HG02623 (cell line): ENCODE results near the gene PRPF18.

Source experiments
- ATAC-seq: cut with Tn5 transposase; IDR thresholded peaks from one replicate; pipeline ENCODE4 v1.9.1; 2021; ENCODE audit warnings: moderate library complexity; ENCODE audit not compliant: unreplicated experiment

PRPF18 gene

GRCh38 chr10:13637303-13637856, 50.6 kb downstream of the PRPF18 start:
- no peak for ATAC-seq

- ATAC-seq = no peak
Measured at GRCh38 chr10:13637894-13638293, 51.1 kb downstream of the PRPF18 start.

GRCh38 chr10:13642293-13642692, 55.5 kb downstream of the PRPF18 start:
- no peak for ATAC-seq

DNA sequence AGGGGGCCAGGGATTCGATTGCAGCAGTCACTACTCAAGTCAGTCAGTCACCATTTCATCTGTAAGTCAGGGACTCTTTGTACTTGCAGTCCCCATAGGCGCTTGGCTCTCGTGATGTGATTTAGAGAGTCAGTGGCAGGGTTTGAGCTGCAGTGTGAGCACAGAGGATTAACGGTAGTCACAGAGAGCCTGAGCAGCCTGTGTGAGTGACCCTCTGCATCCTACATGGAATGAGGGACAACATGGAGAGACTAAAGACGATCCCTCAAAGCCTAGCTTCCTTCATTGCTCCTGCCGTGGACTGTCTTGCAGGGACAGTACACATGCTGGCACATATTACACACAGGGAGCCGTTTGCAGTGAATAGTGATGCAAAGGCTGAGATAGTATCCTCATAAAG, 56.3 kb downstream of the PRPF18 start:
- ATAC-seq = no peak

- ATAC-seq = no peak
Measured at GRCh38 chr10:13644866-13645265, 58.1 kb downstream of the PRPF18 start.

DNA sequence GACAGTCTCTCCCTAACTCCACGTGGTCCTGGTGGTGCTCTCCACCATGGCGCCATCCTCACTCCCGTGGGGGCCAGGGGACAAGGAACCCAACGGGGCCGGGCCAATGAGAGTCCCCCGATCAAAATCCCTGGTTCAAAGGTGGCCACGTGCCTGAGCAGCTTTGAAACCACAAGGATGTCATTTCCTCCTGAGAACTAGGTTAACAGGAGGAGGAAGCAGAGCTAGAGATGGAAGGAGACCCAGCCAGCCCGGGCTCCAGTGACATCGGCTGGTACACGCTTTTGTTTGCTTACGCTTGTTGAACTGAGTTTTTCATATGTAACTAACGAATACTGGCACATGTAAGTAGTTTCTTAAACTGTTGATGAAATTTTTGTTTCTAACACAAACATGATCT, 61.7 kb downstream of the PRPF18 start:
- ATAC-seq = no peak

DNA sequence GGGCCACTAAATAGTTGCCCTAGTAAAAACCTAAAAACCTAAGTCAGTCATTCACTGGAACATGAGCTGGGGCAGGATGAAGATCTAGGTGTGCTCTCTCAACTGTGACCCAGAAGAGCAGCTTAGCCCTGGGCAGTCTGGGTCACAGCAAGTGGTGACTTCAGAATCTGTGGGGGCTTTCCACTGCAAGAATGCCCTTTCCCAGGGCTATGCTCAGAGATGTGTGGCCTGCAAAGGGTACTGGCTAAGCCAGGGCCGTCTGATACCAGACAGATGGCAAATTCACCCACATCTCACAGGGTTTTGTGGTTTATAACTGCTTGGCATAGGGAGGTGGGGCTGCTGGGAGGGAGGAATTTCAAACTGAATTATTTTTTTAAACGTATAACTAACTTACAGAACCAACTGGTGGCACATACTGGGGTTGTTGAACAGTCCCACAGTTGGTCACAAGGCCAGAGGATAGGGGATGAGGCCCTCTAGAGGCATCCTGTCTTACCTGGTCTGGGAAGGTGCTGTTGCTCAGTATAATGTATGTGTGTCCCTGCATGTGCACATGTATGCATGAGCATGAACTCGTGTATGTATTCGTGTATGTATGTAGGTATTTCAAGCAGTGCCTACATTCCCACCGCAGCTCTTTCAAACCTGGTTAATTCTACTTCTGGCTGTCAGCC, 63.2 kb downstream of the PRPF18 start:
- no peak for ATAC-seq

DNA sequence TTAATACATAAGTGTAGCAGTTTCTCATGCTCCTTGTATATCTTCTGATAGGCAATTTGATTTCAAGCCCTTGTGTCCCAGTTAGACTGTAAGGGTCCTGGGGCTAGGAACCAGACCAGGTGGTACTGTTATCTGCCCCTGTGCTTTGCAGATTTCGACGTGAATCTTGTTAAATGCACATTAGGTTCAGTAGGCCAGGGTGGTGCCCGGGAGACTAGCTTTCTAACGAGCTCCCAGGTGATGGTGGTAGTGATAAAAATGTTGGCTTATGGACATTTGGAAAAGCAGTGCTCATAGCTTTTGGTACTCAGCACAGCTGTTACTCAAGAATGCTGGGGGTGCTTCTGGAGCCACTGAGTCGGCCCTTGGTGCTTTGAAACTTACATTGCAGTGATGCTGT, 64.2 kb downstream of the PRPF18 start:
- ATAC-seq = no peak

- no peak for ATAC-seq
Measured at GRCh38 chr10:13651969-13652720, 65.4 kb downstream of the PRPF18 start.

DNA sequence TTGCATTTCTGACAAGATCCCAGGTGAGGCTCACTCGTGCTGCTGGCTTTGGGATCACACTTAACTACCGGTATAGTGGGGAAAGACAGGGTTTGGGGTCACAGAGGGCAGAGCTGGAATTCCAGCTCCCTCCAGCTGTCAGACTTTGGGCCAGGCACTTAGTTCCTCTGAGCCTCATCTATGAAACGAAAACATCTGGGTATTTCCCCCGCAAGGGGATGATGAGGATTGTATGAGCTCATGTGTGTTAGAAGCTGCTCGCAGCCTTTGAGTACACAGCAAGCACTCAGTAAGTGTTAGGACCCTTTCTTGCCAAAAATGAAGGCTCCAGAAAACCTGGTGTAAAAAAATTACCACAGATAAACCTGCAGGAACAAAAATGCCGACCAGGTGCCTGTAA, 66.1 kb downstream of the PRPF18 start:
- no peak for ATAC-seq

DNA sequence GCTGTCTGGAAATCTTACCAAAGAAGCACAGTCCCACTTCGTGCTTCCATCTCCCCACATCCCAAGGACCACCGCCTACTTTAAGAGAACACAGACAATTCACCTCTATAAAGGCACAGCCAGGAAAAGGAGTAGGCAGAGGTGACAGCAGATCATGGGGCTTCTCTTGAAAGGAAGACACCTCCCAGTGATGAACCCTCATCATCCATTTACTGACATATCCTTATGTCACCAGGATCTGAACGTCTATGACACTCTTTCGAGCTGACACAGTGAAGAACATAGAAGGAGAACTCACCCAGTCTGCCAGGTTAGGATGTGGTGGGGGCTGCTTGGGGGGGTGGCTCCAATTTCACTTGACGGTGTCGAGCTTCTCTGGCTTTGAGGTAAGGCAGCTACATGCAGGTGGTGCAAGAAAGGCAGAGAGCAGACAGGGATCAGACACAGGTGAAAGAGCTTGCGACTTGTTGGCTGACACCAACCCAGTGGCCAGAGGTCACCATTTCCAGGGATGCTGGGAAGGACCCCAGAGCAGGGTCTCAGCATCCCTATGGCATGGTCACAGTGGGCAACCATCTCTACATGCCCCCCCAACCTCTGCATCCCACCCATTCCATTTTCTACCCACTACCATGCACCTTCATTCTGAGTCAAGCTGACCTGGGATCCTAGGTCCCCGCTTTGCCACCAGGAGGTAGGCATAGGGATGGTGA, 67.5 kb downstream of the PRPF18 start:
- no peak for ATAC-seq

GRCh38 chr10:13654846-13655245, 68.1 kb downstream of the PRPF18 start:
- no peak for ATAC-seq

DNA sequence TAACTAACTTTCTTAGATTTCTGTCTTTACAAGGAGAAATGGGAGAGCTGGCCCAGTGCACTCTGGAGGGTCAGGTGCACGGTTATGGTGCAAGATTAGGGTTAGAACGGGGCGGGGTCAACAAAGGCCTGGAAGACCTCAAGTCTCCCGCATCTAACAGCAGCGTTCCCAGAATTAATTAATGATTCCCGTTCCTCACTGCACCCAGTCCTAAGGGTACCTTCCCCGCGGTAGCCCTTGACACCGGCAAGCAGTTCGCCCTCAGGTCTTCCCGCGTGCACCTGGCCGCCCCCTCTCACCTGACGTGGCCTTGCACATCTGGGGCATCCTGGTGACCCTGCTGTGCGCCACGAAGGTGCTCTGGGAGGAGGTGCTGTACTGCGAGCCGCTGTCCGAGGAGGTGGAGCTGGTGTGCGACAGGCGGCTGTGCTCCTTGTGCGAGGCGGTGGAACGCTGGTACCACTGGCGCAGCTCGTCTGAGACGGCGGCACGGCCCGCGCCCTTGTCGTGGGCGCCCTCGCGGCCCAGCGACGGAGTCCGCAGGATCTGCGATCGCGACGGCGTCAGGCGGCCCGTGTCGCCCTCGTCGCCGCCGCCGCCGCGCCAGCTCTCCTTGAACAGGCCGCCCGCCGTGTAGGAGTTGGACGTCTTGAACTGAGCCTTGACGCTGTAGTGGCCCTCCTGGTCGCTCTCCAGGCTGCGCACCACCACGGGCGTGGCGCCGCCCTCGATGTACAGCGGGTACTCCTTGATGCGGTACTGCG, 69.8 kb downstream of the PRPF18 start:
- no peak for ATAC-seq

GRCh38 chr10:13657101-13657680, 70.4 kb downstream of the PRPF18 start:
- ATAC-seq = no peak

GRCh38 chr10:13658264-13658663, 71.5 kb downstream of the PRPF18 start:
- ATAC-seq = no peak

GRCh38 chr10:13658871-13659685, 72.3 kb downstream of the PRPF18 start:
- no peak for ATAC-seq

GRCh38 chr10:13659887-13660550, 73.3 kb downstream of the PRPF18 start:
- no peak for ATAC-seq

GRCh38 chr10:13660551-13660920, 73.8 kb downstream of the PRPF18 start:
- ATAC-seq = no peak

GRCh38 chr10:13661256-13661655, 74.5 kb downstream of the PRPF18 start:
- no peak for ATAC-seq
